GM18858 (cell line): ENCODE results near the gene TMEM236.

Experiments
- ATAC-seq: cut with Tn5 transposase; IDR thresholded peaks from one replicate; pipeline ENCODE4 v1.9.1; 2021; ENCODE audit not compliant: unreplicated experiment

TMEM236 gene

DNA sequence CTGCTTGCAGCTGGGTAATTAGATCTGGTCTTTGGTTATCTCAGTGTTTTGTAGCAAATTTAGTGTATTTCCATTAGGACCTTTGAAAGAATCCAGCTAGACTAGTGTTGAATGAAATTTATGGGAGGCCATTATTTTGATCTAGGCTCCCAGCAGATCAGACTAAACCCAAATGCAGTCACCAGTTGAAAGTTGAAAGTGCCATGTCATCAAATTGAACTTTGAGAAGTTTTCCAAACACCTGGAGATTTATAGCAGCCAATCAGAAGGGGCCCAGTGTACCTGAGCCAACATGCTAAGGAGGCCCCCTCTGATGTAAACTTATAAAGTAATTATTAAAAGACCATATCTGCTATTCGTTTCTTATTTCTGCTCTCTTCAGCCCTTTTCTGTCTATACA, 11.3 kb upstream of the TMEM236 start:
- ATAC-seq: no peak

GRCh38 chr10:17742918-17743317, 9.1 kb upstream of the TMEM236 start:
- ATAC-seq: no peak

DNA sequence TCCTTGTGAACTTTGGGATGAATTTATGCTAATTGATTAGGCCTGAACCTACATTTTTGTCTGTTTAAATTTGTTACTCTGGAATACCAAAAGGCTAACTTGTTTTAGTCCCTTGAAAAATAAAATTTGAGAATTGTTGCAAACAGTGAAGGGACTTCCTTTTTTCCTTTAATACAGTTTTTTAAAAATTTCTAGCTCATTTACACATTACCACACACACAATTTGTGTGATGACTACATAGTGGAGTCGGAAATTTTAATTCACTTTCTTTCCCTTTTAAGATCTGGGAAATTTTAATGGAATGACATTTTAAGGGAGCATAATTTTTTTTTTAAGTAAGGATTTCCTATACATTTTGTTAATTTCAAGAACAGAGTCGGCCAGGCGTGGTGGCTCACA, 8.6 kb upstream of the TMEM236 start:
- ATAC-seq: no peak

DNA sequence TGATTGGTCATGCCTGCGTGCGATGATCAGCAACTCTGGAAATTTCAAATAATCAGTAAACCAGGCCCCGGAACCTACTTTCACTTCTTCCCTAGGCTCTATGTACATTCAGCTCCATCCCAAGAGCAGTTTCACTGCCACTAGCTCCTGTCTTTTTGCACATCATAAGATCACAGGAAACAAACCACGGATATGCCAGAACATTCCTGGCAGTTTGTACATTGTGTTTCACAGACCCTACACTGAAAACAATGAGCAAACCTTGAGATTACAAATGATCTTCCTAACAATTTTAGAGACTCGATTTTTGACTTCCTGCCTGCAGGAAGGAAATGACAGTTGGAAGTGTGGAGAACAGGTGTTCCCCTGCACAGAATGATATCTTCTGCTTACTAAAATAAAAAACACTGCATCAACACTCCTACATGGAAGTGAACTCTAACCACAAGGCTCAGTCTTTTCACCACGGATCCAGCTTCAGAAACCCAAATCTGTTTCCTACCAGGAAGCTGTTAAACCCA, 7.6 kb upstream of the TMEM236 start:
- no peak for ATAC-seq

GRCh38 chr10:17747883-17748550, 4.0 kb upstream of the TMEM236 start:
- ATAC-seq: no peak

DNA sequence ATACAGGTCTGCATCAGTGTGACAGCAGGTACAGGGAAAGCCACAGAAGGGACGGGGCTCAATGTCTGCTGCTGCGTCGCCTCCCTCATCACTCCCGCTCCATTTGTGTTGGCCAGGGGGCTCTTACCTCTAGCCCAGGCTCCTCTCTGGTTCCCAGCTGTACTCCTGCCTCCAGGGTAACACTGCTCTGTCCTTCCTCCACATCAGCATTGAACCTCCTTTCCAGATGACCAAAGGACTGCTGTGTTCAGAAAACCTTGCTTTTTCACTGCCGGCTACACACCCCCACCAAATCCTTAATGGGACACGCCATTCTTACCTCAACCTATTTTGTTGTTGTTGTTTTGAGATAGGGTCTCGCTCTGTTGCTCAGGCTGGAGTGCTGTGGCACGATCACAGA, 2.1 kb upstream of the TMEM236 start:
- ATAC-seq: no peak

GRCh38 chr10:17756557-17757217, 4.7 kb downstream of the TMEM236 start:
- ATAC-seq: peak; percentile 95

- ATAC-seq: no peak
Observed at GRCh38 chr10:17758200-17758599, 6.2 kb downstream of the TMEM236 start.

DNA sequence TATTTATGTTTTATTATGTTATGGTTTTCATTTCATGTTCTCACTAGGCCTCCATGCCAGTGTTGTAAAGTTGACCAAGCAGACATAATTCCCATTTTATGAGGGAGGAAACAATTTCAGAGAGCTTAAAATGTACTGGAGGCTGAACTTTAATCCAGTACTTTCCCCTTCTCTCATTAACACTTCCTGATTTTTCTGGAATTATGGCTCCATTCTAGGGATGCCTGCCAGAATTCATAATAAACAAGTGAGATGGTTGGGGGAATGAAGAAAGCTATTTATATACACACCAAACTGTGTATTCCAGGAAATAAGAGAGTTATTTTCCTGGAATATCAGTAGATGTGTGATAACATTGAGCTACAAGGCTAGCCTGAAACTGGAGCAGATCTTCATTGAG, 6.9 kb downstream of the TMEM236 start:
- no peak for ATAC-seq

GRCh38 chr10:17764142-17764541, 12.1 kb downstream of the TMEM236 start:
- no peak for ATAC-seq

GRCh38 chr10:17765602-17766001, 13.6 kb downstream of the TMEM236 start:
- ATAC-seq: no peak

- no peak for ATAC-seq
Observed at GRCh38 chr10:17766731-17767130, 14.7 kb downstream of the TMEM236 start.

GRCh38 chr10:17768496-17768895, 16.5 kb downstream of the TMEM236 start:
- ATAC-seq: no peak

GRCh38 chr10:17768957-17769356, 17.0 kb downstream of the TMEM236 start:
- no peak for ATAC-seq

- no peak for ATAC-seq
Observed at GRCh38 chr10:17771017-17771416, 19.0 kb downstream of the TMEM236 start.

- no peak for ATAC-seq
Observed at GRCh38 chr10:17779784-17780183, 27.8 kb downstream of the TMEM236 start.

GRCh38 chr10:17780727-17781126, 28.7 kb downstream of the TMEM236 start:
- ATAC-seq: no peak

- no peak for ATAC-seq
Observed at GRCh38 chr10:17781856-17782255, 29.9 kb downstream of the TMEM236 start.

GRCh38 chr10:17782921-17783665, 31.1 kb downstream of the TMEM236 start:
- no peak for ATAC-seq

DNA sequence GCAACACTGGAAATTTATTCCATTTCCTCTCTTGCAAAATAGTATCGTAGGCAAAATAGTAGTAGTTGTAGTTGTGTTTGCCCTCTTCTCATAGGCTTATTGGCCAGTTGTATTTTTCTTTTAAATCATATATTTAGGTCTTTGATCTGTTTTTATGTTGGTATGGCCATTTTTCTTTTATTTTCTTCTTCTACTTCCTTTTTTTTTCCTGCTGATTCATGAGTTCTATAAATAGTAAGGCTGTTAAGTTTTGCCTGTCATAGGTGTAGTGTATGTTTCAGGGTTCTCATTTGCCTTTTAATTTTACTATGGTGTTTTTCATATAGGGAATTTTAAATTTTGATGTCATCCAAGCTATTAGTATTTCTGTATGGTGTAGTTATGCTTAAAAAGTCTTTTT, 31.8 kb downstream of the TMEM236 start:
- no peak for ATAC-seq

- ATAC-seq: no peak
Observed at GRCh38 chr10:17784688-17785087, 32.7 kb downstream of the TMEM236 start.
